ENCODE results near the gene MED9. TPM values are rescaled to one million over a fixed set of nuclear protein-coding genes. Genes with fewer than 3 reads are reported as not detected.

The MED9 gene
- total RNA-seq, 5 donors from 2014 or later (not counting 1 experiment from before 2014, with no cell fraction given): 16.6 to 20.3 (median 19.1) TPM

- no peaks in the 10 kb centered on the region for H3K4me1 ChIP-seq (ENCODE audit: control insufficient read depth in 1 of 2, extremely low read depth in 1 of 2, insufficient read depth in 2 of 2, low read length in 2 of 2)
- Mint-ChIP-seq H3K27me3 (no peaks in the 10 kb centered on the region), H3K4me3 (no peak overlapping the region), H3K27ac (no peak overlapping the region), H3K36me3 (no peaks in the 10 kb centered on the region), H3K9me3 (peaks cover 0 to 4% (median 4%) of the 10 kb centered on the region in 3 donors), H3K4me1 (no peaks in the 10 kb centered on the region)
- DNase-seq: no peak
- no peak overlapping the region for H3K4me3 ChIP-seq (ENCODE audit: control insufficient read depth in 1 of 2, extremely low read depth in 1 of 2, low read length in 1 of 2)
- H3K36me3 ChIP-seq (ENCODE audit: control insufficient read depth in 2 of 2, extremely low read depth in 1 of 2, insufficient read depth in 1 of 2, low read length in 1 of 2): no peaks in the 10 kb centered on the region
- peaks cover 0 to 12% of the 10 kb centered on the region in 2 experiments for H3K27me3 ChIP-seq (replicated peaks in 1 of 2; ENCODE audit: control insufficient read depth in 2 of 2, extremely low read depth in 1 of 2, insufficient read depth in 2 of 2, low read length in 1 of 2)
- 89% methylated on average over 7 of the region's 8 CpGs for WGBS (ENCODE audit: insufficient coverage)
- CTCF ChIA-PET: interaction anchor here in 1 of 2 donors (0.6 kb wide), 1 partner anchor 234 kb away, joined by 4 read pairs; no protein-coding TSS in a partner anchor
- no peak for ATAC-seq (replicated peaks in 1 of 4)
- H3K27ac ChIP-seq (ENCODE audit: low read length): no peak overlapping the region
- POLR2A ChIA-PET: no interaction called here
- no peaks in the 10 kb centered on the region for H3K9me3 ChIP-seq
Observed at GRCh38 chr17:17445296-17445924, 31.4 kb upstream of the MED9 start.

GRCh38 chr17:17445925-17446665 is 30.7 kb upstream of the MED9 start:
- Mint-ChIP-seq H3K9me3 (peaks cover 0 to 4% (median 4%) of the 10 kb centered on the region in 3 donors), H3K27me3 (no peaks in the 10 kb centered on the region), H3K4me1 (no peaks in the 10 kb centered on the region), H3K36me3 (no peaks in the 10 kb centered on the region), H3K27ac (no peak overlapping the region), H3K4me3 (no peak overlapping the region)
- 62% methylated on average over 5 of the region's 12 CpGs for WGBS (ENCODE audit: insufficient coverage)
- ATAC-seq (replicated peaks in 1 of 4) (no peak), DNase-seq (no peak)
- peaks cover 0 to 16% of the 10 kb centered on the region in 2 experiments for H3K27me3 ChIP-seq (replicated peaks in 1 of 2; ENCODE audit: control insufficient read depth in 2 of 2, extremely low read depth in 1 of 2, insufficient read depth in 2 of 2, low read length in 1 of 2)
- no peak overlapping the region for H3K4me3 ChIP-seq (ENCODE audit: control insufficient read depth in 1 of 2, extremely low read depth in 1 of 2, low read length in 1 of 2)
- no peaks in the 10 kb centered on the region for H3K4me1 ChIP-seq (ENCODE audit: control insufficient read depth in 1 of 2, extremely low read depth in 1 of 2, insufficient read depth in 2 of 2, low read length in 2 of 2)
- POLR2A ChIA-PET: no interaction called here
- H3K9me3 ChIP-seq: no peaks in the 10 kb centered on the region
- H3K27ac ChIP-seq (ENCODE audit: low read length): no peak overlapping the region
- CTCF ChIA-PET: interaction anchor here in 1 of 2 donors (0.6 kb wide), 1 partner anchor 233 kb away, joined by 4 read pairs; no protein-coding TSS in a partner anchor
- H3K36me3 ChIP-seq (ENCODE audit: control insufficient read depth in 2 of 2, extremely low read depth in 1 of 2, insufficient read depth in 1 of 2, low read length in 1 of 2): no peaks in the 10 kb centered on the region

- peaks cover 0 to 16% of the 10 kb centered on the region in 2 experiments for H3K27me3 ChIP-seq (replicated peaks in 1 of 2; ENCODE audit: control insufficient read depth in 2 of 2, extremely low read depth in 1 of 2, insufficient read depth in 2 of 2, low read length in 1 of 2)
- H3K4me3 ChIP-seq (ENCODE audit: control insufficient read depth in 1 of 2, extremely low read depth in 1 of 2, low read length in 1 of 2): no peak overlapping the region
- ChIA-PET CTCF (no interaction called here), POLR2A (no interaction called here)
- H3K36me3 ChIP-seq (ENCODE audit: control insufficient read depth in 2 of 2, extremely low read depth in 1 of 2, insufficient read depth in 1 of 2, low read length in 1 of 2): no peaks in the 10 kb centered on the region
- no peaks in the 10 kb centered on the region for H3K9me3 ChIP-seq
- ATAC-seq (replicated peaks in 1 of 4) (no peak), DNase-seq (no peak)
- WGBS (ENCODE audit: insufficient coverage): 71% methylated on average over 4 of the region's 4 CpGs
- H3K27ac Mint-ChIP-seq: no peak overlapping the region
- no peaks in the 10 kb centered on the region for H3K4me1 Mint-ChIP-seq
- no peaks in the 10 kb centered on the region for H3K36me3 Mint-ChIP-seq
- H3K9me3 Mint-ChIP-seq: peaks cover 0 to 4% (median 4%) of the 10 kb centered on the region in 3 donors
- no peaks in the 10 kb centered on the region for H3K4me1 ChIP-seq (ENCODE audit: control insufficient read depth in 1 of 2, extremely low read depth in 1 of 2, insufficient read depth in 2 of 2, low read length in 2 of 2)
- no peak overlapping the region for H3K4me3 Mint-ChIP-seq
- no peak overlapping the region for H3K27ac ChIP-seq (ENCODE audit: low read length)
- H3K27me3 Mint-ChIP-seq: no peaks in the 10 kb centered on the region
Observed at GRCh38 chr17:17446666-17447155, 30.1 kb upstream of the MED9 start.

- H3K4me1 ChIP-seq (ENCODE audit: control insufficient read depth in 1 of 2, extremely low read depth in 1 of 2, insufficient read depth in 2 of 2, low read length in 2 of 2): no peaks in the 10 kb centered on the region
- H3K27me3 Mint-ChIP-seq: no peaks in the 10 kb centered on the region
- no peak overlapping the region for H3K4me3 Mint-ChIP-seq
- DNase-seq (no peak), ATAC-seq (replicated peaks in 1 of 4) (no peak)
- no peak overlapping the region for H3K27ac ChIP-seq (ENCODE audit: low read length)
- H3K27ac Mint-ChIP-seq: no peak overlapping the region
- H3K36me3 Mint-ChIP-seq: no peaks in the 10 kb centered on the region
- ChIA-PET CTCF (interaction anchor here in 1 of 2 donors (0.6 kb wide), 1 partner anchor 49 kb away, joined by 5 read pairs; no protein-coding TSS in a partner anchor), POLR2A (no interaction called here)
- 75% methylated on average over 4 of the region's 5 CpGs for WGBS (ENCODE audit: insufficient coverage)
- no peaks in the 10 kb centered on the region for H3K36me3 ChIP-seq (ENCODE audit: control insufficient read depth in 2 of 2, extremely low read depth in 1 of 2, insufficient read depth in 1 of 2, low read length in 1 of 2)
- peaks cover 0 to 4% (median 4%) of the 10 kb centered on the region in 3 donors for H3K9me3 Mint-ChIP-seq
- H3K4me3 ChIP-seq (ENCODE audit: control insufficient read depth in 1 of 2, extremely low read depth in 1 of 2, low read length in 1 of 2): no peak overlapping the region
- no peaks in the 10 kb centered on the region for H3K4me1 Mint-ChIP-seq
- H3K27me3 ChIP-seq (replicated peaks in 1 of 2; ENCODE audit: control insufficient read depth in 2 of 2, extremely low read depth in 1 of 2, insufficient read depth in 2 of 2, low read length in 1 of 2): peaks cover 0 to 16% of the 10 kb centered on the region in 2 experiments
- no peaks in the 10 kb centered on the region for H3K9me3 ChIP-seq
Observed at GRCh38 chr17:17447264-17447663, 29.5 kb upstream of the MED9 start.

GRCh38 chr17:17448076-17448475 is 28.7 kb upstream of the MED9 start:
- no peaks in the 10 kb centered on the region for H3K27me3 Mint-ChIP-seq
- DNase-seq (no peak), ATAC-seq (replicated peaks in 1 of 4) (no peak)
- H3K4me3 Mint-ChIP-seq: no peak overlapping the region
- H3K27ac Mint-ChIP-seq: no peak overlapping the region
- ChIA-PET POLR2A (no interaction called here), CTCF (interaction anchor here in 1 of 2 donors (0.6 kb wide), 1 partner anchor 48 kb away, joined by 5 read pairs; no protein-coding TSS in a partner anchor)
- Histone ChIP-seq H3K4me3 (ENCODE audit: control insufficient read depth in 1 of 2, extremely low read depth in 1 of 2, low read length in 1 of 2) (no peak overlapping the region), H3K36me3 (ENCODE audit: control insufficient read depth in 2 of 2, extremely low read depth in 1 of 2, insufficient read depth in 1 of 2, low read length in 1 of 2) (no peaks in the 10 kb centered on the region), H3K4me1 (ENCODE audit: control insufficient read depth in 1 of 2, extremely low read depth in 1 of 2, insufficient read depth in 2 of 2, low read length in 2 of 2) (no peaks in the 10 kb centered on the region), H3K9me3 (no peaks in the 10 kb centered on the region), H3K27me3 (replicated peaks in 1 of 2; ENCODE audit: control insufficient read depth in 2 of 2, extremely low read depth in 1 of 2, insufficient read depth in 2 of 2, low read length in 1 of 2) (peaks cover 0 to 16% of the 10 kb centered on the region in 2 experiments), H3K27ac (ENCODE audit: low read length) (no peak overlapping the region)
- H3K4me1 Mint-ChIP-seq: no peaks in the 10 kb centered on the region
- no CpG with 5 or more reads among the region's 5 CpGs for WGBS (ENCODE audit: insufficient coverage)
- peaks cover 0 to 4% (median 4%) of the 10 kb centered on the region in 3 donors for H3K9me3 Mint-ChIP-seq
- H3K36me3 Mint-ChIP-seq: no peaks in the 10 kb centered on the region

GRCh38 chr17:17448723-17449122 is 28.1 kb upstream of the MED9 start:
- Histone ChIP-seq H3K4me3 (ENCODE audit: control insufficient read depth in 1 of 2, extremely low read depth in 1 of 2, low read length in 1 of 2) (no peak overlapping the region), H3K4me1 (ENCODE audit: control insufficient read depth in 1 of 2, extremely low read depth in 1 of 2, insufficient read depth in 2 of 2, low read length in 2 of 2) (no peaks in the 10 kb centered on the region), H3K36me3 (ENCODE audit: control insufficient read depth in 2 of 2, extremely low read depth in 1 of 2, insufficient read depth in 1 of 2, low read length in 1 of 2) (no peaks in the 10 kb centered on the region), H3K9me3 (no peaks in the 10 kb centered on the region), H3K27me3 (replicated peaks in 1 of 2; ENCODE audit: control insufficient read depth in 2 of 2, extremely low read depth in 1 of 2, insufficient read depth in 2 of 2, low read length in 1 of 2) (peaks cover 0 to 16% of the 10 kb centered on the region in 2 experiments), H3K27ac (ENCODE audit: low read length) (no peak overlapping the region)
- CTCF ChIA-PET: no interaction called here
- Mint-ChIP-seq H3K27ac (no peak overlapping the region), H3K4me1 (no peaks in the 10 kb centered on the region), H3K27me3 (no peaks in the 10 kb centered on the region), H3K36me3 (no peaks in the 10 kb centered on the region), H3K4me3 (no peak overlapping the region), H3K9me3 (peaks cover 0 to 4% (median 4%) of the 10 kb centered on the region in 3 donors)
- POLR2A ChIA-PET: no interaction called here
- DNase-seq: no peak
- 93% methylated on average over 3 of the region's 4 CpGs for WGBS (ENCODE audit: insufficient coverage)
- no peak for ATAC-seq (replicated peaks in 1 of 4)
